Adrenal gland (tissue), 12 donors: Measurements from ENCODE around the gene NUP98. TPM values are rescaled to one million over a fixed set of nuclear protein-coding genes. Genes with fewer than 3 reads are reported as not detected.

ENCODE experiments used
- DNase-seq, 7 donors: peaks; one replicate each; pipeline ENCODE4 v3.0.0-alpha.2; 2019 to 2020
- H3K27ac ChIP-seq, 5 donors: fragments of 200-600 bp; sonication (generic) in 4 of 5; 1 replicate in 3 of 5; 2 replicates in 2 of 5; pipeline versions ENCODE4 v1.5.1 to v1.8.0; 2016 to 2020; ENCODE audit warnings: mild to moderate bottlenecking in 1 of 5
- H3K27me3 ChIP-seq: fragments of 200-600 bp; 2 replicates; pipeline ENCODE4 v1.8.0; 2021
- H3K36me3 ChIP-seq, 2 donors: fragments of 200-600 bp; replicated peaks in 1 of 2; 1 replicate in 1 of 2; 2 replicates in 1 of 2; pipeline versions ENCODE4 v1.5.1 to v1.8.0; 2018 to 2022
- H3K4me1 ChIP-seq, 2 donors: fragments of 200-600 bp; replicated peaks in 1 of 2; 1 replicate in 1 of 2; 2 replicates in 1 of 2; pipeline versions ENCODE4 v1.5.1 to v1.8.0; 2018 to 2021
- H3K4me3 ChIP-seq, 4 donors: fragments of 200-600 bp; sonication (generic) in 3 of 4; one replicate each; pipeline ENCODE4 v1.5.1; 2016 to 2018
- H3K9me3 ChIP-seq, 3 donors: fragments of 200-600 bp; sonication (generic) in 1 of 3; replicated peaks in 1 of 3; 1 replicate in 2 of 3; 2 replicates in 1 of 3; pipeline versions ENCODE4 v1.5.1 to v1.8.0; 2016 to 2021
- POLR2A ChIP-seq, 2 donors: fragments of 450-650 bp; IDR thresholded peaks; one replicate each; pipeline ENCODE4 v1.6.1; 2017; ENCODE audit warnings: antibody characterized with exemption in 2 of 2, mild to moderate bottlenecking in 2 of 2, moderate library complexity in 1 of 2
- WGBS, 4 donors: extraction: QIAGEN DNeasy Blood & Tissue Kit in 2 of 4; methylation state at CpG; one replicate each; pipeline versions ENCODE4 v1.1.5 to v1.1.7; 2013 to 2017; 5-methylcytosine and 5-hydroxymethylcytosine counted together
- intact Hi-C, 2 donors: fragments of 100-400 bp; cut with DNase I; formaldehyde crosslinking; loops; one replicate each; pipeline versions ENCODE4 v1.14.1 to v1.15.0; 2022 to 2023
- polyA plus RNA-seq, 3 donors: library from polyadenylated mRNA; stranded (reverse); fragments of 200-250 nt in 2 of 3; fragments of 350-450 nt in 1 of 3; fragmentation: Illumina TruSeq in 1 of 3; extraction: RNeasy Lipid Tissue Mini Kit (QIAGEN cat#74804) in 1 of 3; gene quantifications; one replicate each; pipeline ENCODE4 v1.2.3, GENCODE V29; 2013 to 2014
- total RNA-seq, 9 donors: library from RNA; depleted of rRNA in 4 of 9; stranded (reverse); fragments of >200 nt in 4 of 9; fragments of 120-200 nt in 1 of 9; fragmentation: NEBNext Ultra II Directional in 1 of 9; extraction: Animal tissue kit (Norgen Biotek cat#: 25700) in 1 of 9; gene quantifications; one replicate each; pipeline versions ENCODE4 v1.1.0 to v1.2.4, GENCODE V29; 2013 to 2023
- TF ChIP-seq, protein P1 (sequence below), 6 experiments: fragments of 450-650 bp in 4 of 6; fragments of 200-600 bp in 2 of 6; sonication (generic) in 1 of 6; IDR thresholded peaks; 1 replicate in 5 of 6; 2 replicates in 1 of 6; pipeline versions ENCODE4 v1.5.1 to v1.8.0; 2016 to 2021; ENCODE audit warnings: antibody characterized with exemption in 6 of 6, mild to moderate bottlenecking in 2 of 6, moderate library complexity in 1 of 6
- donor health status: healthy with polysubstance abuse.
- donor health status: Bipolar disorder and iron deficiency.
- donor health status: DM: yes; HTN: yes; CAD: no.
- donor health status: DM: no; HTN: no; CAD: no.
- donor health status: DM: no; HTN: no; CAD: no.
- donor health status: DM: yes; HTN: yes; CAD: no.

NUP98 gene
- total and polyA plus RNA-seq, 12 donors = 14.6 to 226 (median 56.9) TPM

DNA sequence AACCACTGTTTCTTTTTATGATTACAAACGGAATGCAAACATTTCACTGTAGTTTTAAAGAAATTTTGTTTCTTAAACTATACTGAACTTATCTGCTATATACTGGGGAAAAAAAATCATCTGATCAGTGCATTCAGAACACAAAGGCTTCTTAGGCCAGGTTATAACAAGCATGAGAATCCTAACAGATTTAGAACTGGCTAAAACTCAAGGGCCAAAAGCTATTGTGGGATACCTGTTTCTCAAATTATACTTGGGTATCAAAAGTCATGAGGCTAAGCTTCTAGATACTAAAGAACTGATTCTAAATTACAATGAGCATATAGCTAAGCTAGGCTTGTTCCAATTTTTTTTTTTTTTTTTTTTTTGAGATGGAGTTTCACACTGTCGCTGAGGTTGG, 96.4 kb downstream of the NUP98 start:
- no peak for DNase-seq
- TF ChIP-seq, protein P1, sequence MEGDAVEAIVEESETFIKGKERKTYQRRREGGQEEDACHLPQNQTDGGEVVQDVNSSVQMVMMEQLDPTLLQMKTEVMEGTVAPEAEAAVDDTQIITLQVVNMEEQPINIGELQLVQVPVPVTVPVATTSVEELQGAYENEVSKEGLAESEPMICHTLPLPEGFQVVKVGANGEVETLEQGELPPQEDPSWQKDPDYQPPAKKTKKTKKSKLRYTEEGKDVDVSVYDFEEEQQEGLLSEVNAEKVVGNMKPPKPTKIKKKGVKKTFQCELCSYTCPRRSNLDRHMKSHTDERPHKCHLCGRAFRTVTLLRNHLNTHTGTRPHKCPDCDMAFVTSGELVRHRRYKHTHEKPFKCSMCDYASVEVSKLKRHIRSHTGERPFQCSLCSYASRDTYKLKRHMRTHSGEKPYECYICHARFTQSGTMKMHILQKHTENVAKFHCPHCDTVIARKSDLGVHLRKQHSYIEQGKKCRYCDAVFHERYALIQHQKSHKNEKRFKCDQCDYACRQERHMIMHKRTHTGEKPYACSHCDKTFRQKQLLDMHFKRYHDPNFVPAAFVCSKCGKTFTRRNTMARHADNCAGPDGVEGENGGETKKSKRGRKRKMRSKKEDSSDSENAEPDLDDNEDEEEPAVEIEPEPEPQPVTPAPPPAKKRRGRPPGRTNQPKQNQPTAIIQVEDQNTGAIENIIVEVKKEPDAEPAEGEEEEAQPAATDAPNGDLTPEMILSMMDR (IDR thresholded peaks at IDR 0.05) = no peak
- no peak for TF ChIP-seq POLR2A (IDR thresholded peaks at IDR 0.05)
- 93 to 96% (median 94%) methylated on average over 2 of the region's 2 CpGs for WGBS, 4 donors
- Histone ChIP-seq H3K27me3 (no peaks in the 10 kb centered on the region), H3K36me3 (peaks cover 0 to 77% of the 10 kb centered on the region in 2 donors), H3K9me3 (no peaks in the 10 kb centered on the region), H3K4me3 (no peak overlapping the region), H3K27ac (no peak overlapping the region), H3K4me1 (no peaks in the 10 kb centered on the region)
- intact Hi-C loops = no loop called here

GRCh38 chr11:3700410-3700809, 96.9 kb downstream of the NUP98 start:
- Histone ChIP-seq H3K27me3 (no peaks in the 10 kb centered on the region), H3K27ac (no peak overlapping the region), H3K36me3 (peaks cover 0 to 79% of the 10 kb centered on the region in 2 donors), H3K4me1 (no peaks in the 10 kb centered on the region), H3K4me3 (no peak overlapping the region), H3K9me3 (no peaks in the 10 kb centered on the region)
- WGBS, 4 donors = 94 to 100% (median 97%) methylated on average over 2 of the region's 2 CpGs
- TF ChIP-seq POLR2A (IDR thresholded peaks at IDR 0.05) = no peak
- TF ChIP-seq, protein P1 (IDR thresholded peaks at IDR 0.05) = no peak
- intact Hi-C loops = no loop called here
- no peak for DNase-seq

DNA sequence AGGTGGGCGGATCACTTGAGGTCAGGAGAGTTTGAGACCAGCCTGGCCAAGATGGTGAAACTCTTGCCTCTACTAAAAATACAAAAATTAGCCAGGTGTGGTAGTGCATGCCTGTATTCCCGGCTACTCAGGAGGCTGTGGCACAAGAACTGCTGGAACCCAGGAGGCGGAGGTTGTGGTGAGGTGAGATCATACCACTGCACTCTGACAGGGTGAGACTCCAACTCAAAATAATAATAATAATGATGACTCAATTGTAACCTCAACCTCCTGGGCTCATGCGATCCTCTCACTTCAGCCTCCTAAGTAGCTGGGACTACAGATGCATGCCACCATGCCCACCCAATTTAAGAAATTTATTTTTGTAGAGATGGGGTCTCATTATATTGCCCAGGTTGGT, 110.6 kb downstream of the NUP98 start:
- H3K27ac ChIP-seq = no peak overlapping the region
- no peaks in the 10 kb centered on the region for H3K9me3 ChIP-seq
- TF ChIP-seq POLR2A (IDR thresholded peaks at IDR 0.05) = no peak
- TF ChIP-seq, protein P1 (IDR thresholded peaks at IDR 0.05) = no peak
- DNase-seq = no peak
- intact Hi-C loops = no loop called here
- H3K36me3 ChIP-seq = peaks cover 0 to 84% of the 10 kb centered on the region in 2 donors
- 65 to 97% (median 75%) methylated on average over 4 of the region's 4 CpGs for WGBS, 4 donors
- H3K4me1 ChIP-seq = peaks cover 7 to 11% of the 10 kb centered on the region in 2 donors
- no peak overlapping the region for H3K4me3 ChIP-seq
- H3K27me3 ChIP-seq = no peaks in the 10 kb centered on the region

DNA sequence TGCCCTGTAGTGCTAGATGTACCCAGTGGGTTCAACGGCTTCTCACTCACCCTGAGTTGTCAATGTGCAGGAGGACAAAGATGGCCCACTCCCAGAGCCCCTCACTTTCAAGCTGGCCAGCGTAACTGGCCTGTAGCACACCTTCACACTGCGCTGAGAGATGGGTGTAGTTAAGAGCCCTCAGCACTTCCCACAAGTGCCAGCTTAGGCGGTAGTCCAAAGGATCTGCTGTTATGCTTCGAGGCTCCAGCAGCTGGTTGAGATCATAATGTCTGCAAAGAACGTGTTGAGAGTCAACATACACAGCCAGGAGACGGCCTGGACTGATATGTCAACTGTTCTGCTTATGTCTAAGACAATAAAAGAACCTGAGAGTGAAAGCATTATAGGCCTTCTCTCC, 111.4 kb downstream of the NUP98 start:
- H3K36me3 ChIP-seq = peaks cover 0 to 84% of the 10 kb centered on the region in 2 donors
- H3K4me1 ChIP-seq = peaks cover 7 to 11% of the 10 kb centered on the region in 2 donors
- intact Hi-C loops = no loop called here
- no peak overlapping the region for H3K4me3 ChIP-seq
- TF ChIP-seq POLR2A (IDR thresholded peaks at IDR 0.05) = no peak
- TF ChIP-seq, protein P1 (IDR thresholded peaks at IDR 0.05) = no peak
- H3K27me3 ChIP-seq = no peaks in the 10 kb centered on the region
- H3K27ac ChIP-seq = no peak overlapping the region
- DNase-seq = no peak
- H3K9me3 ChIP-seq = no peaks in the 10 kb centered on the region
- WGBS, 4 donors = 90 to 96% (median 92%) methylated on average over 7 of the region's 7 CpGs
